ENCODE data around the gene TRPV4. TPM values are rescaled to one million over a fixed set of nuclear protein-coding genes. Genes with fewer than 3 reads are reported as not detected.

The TRPV4 gene
- total and polyA plus RNA-seq, 9 donors = 0.13 to 3.3 (median 0.99) TPM

- DNase-seq = no peak
- H3K9me3 ChIP-seq (replicated peaks; ENCODE audit: control insufficient read depth, low read depth, low read length) = no peaks in the 10 kb centered on the region
- no peak overlapping the region for H3K27ac ChIP-seq (ENCODE audit: low read length)
- no peaks in the 10 kb centered on the region for H3K27me3 ChIP-seq (ENCODE audit: control insufficient read depth, insufficient read depth, low read length)
- H3K4me1 ChIP-seq (ENCODE audit: control insufficient read depth, insufficient read depth, low read length) = no peaks in the 10 kb centered on the region
- WGBS (ENCODE audit: insufficient coverage) = 70% methylated on average over 4 of the region's 10 CpGs
- no peaks in the 10 kb centered on the region for H3K36me3 ChIP-seq (ENCODE audit: control insufficient read depth, insufficient read depth, low read length)
- H3K4me3 ChIP-seq (ENCODE audit: low read length) = no peak overlapping the region
Observed at GRCh38 chr12:109818905-109819500, 14.2 kb downstream of the TRPV4 start.

- no CpG with 5 or more reads among the region's 9 CpGs for WGBS (ENCODE audit: insufficient coverage)
- Histone ChIP-seq H3K4me3 (ENCODE audit: low read length) (no peak overlapping the region), H3K27me3 (ENCODE audit: control insufficient read depth, insufficient read depth, low read length) (no peaks in the 10 kb centered on the region), H3K36me3 (ENCODE audit: control insufficient read depth, insufficient read depth, low read length) (no peaks in the 10 kb centered on the region), H3K9me3 (replicated peaks; ENCODE audit: control insufficient read depth, low read depth, low read length) (no peaks in the 10 kb centered on the region), H3K27ac (ENCODE audit: low read length) (no peak overlapping the region), H3K4me1 (ENCODE audit: control insufficient read depth, insufficient read depth, low read length) (no peaks in the 10 kb centered on the region)
- DNase-seq = no peak
Observed at GRCh38 chr12:109818253-109818652, 14.9 kb downstream of the TRPV4 start.

GRCh38 chr12:109817627-109818231 lies 15.5 kb downstream of the TRPV4 start:
- Histone ChIP-seq H3K36me3 (ENCODE audit: control insufficient read depth, insufficient read depth, low read length) (no peaks in the 10 kb centered on the region), H3K9me3 (replicated peaks; ENCODE audit: control insufficient read depth, low read depth, low read length) (no peaks in the 10 kb centered on the region), H3K4me3 (ENCODE audit: low read length) (no peak overlapping the region), H3K27me3 (ENCODE audit: control insufficient read depth, insufficient read depth, low read length) (no peaks in the 10 kb centered on the region), H3K4me1 (ENCODE audit: control insufficient read depth, insufficient read depth, low read length) (no peaks in the 10 kb centered on the region), H3K27ac (ENCODE audit: low read length) (no peak overlapping the region)
- DNase-seq = no peak
- whole genome bisulfite sequencing (ENCODE audit: insufficient coverage) = 89% methylated on average over 5 of the region's 8 CpGs

GRCh38 chr12:109816870-109817269 lies 16.3 kb downstream of the TRPV4 start:
- no peak for DNase-seq
- Histone ChIP-seq H3K27me3 (ENCODE audit: control insufficient read depth, insufficient read depth, low read length) (no peaks in the 10 kb centered on the region), H3K4me3 (ENCODE audit: low read length) (no peak overlapping the region), H3K4me1 (ENCODE audit: control insufficient read depth, insufficient read depth, low read length) (no peaks in the 10 kb centered on the region), H3K9me3 (replicated peaks; ENCODE audit: control insufficient read depth, low read depth, low read length) (no peaks in the 10 kb centered on the region), H3K36me3 (ENCODE audit: control insufficient read depth, insufficient read depth, low read length) (no peaks in the 10 kb centered on the region), H3K27ac (ENCODE audit: low read length) (no peak overlapping the region)
- WGBS (ENCODE audit: insufficient coverage) = 80% methylated on average over 4 of the region's 7 CpGs

GRCh38 chr12:109815757-109816617 lies 17.2 kb downstream of the TRPV4 start:
- H3K4me1 ChIP-seq (ENCODE audit: control insufficient read depth, insufficient read depth, low read length) = no peaks in the 10 kb centered on the region
- H3K9me3 ChIP-seq (replicated peaks; ENCODE audit: control insufficient read depth, low read depth, low read length) = no peaks in the 10 kb centered on the region
- no peaks in the 10 kb centered on the region for H3K36me3 ChIP-seq (ENCODE audit: control insufficient read depth, insufficient read depth, low read length)
- no peak overlapping the region for H3K4me3 ChIP-seq (ENCODE audit: low read length)
- no peak for DNase-seq
- 71% methylated on average over 4 of the region's 10 CpGs for WGBS (ENCODE audit: insufficient coverage)
- no peaks in the 10 kb centered on the region for H3K27me3 ChIP-seq (ENCODE audit: control insufficient read depth, insufficient read depth, low read length)
- H3K27ac ChIP-seq (ENCODE audit: low read length) = no peak overlapping the region

GRCh38 chr12:109815225-109815624 lies 18.0 kb downstream of the TRPV4 start:
- Histone ChIP-seq H3K36me3 (ENCODE audit: control insufficient read depth, insufficient read depth, low read length) (no peaks in the 10 kb centered on the region), H3K4me1 (ENCODE audit: control insufficient read depth, insufficient read depth, low read length) (no peaks in the 10 kb centered on the region), H3K4me3 (ENCODE audit: low read length) (no peak overlapping the region), H3K9me3 (replicated peaks; ENCODE audit: control insufficient read depth, low read depth, low read length) (no peaks in the 10 kb centered on the region), H3K27ac (ENCODE audit: low read length) (no peak overlapping the region), H3K27me3 (ENCODE audit: control insufficient read depth, insufficient read depth, low read length) (no peaks in the 10 kb centered on the region)
- no peak for DNase-seq
- 100% methylated on average over 4 of the region's 4 CpGs for whole genome bisulfite sequencing (ENCODE audit: insufficient coverage)

- DNase-seq = no peak
- Histone ChIP-seq H3K4me3 (ENCODE audit: low read length) (no peak overlapping the region), H3K27me3 (ENCODE audit: control insufficient read depth, insufficient read depth, low read length) (no peaks in the 10 kb centered on the region), H3K27ac (ENCODE audit: low read length) (no peak overlapping the region), H3K4me1 (ENCODE audit: control insufficient read depth, insufficient read depth, low read length) (no peaks in the 10 kb centered on the region), H3K9me3 (replicated peaks; ENCODE audit: control insufficient read depth, low read depth, low read length) (no peaks in the 10 kb centered on the region), H3K36me3 (ENCODE audit: control insufficient read depth, insufficient read depth, low read length) (no peaks in the 10 kb centered on the region)
- 73% methylated on average over 19 of the region's 20 CpGs for WGBS (ENCODE audit: insufficient coverage)
Observed at GRCh38 chr12:109814600-109815150, 18.5 kb downstream of the TRPV4 start.

- DNase-seq = no peak
- WGBS (ENCODE audit: insufficient coverage) = 98% methylated on average over 4 of the region's 6 CpGs
- H3K4me1 ChIP-seq (ENCODE audit: control insufficient read depth, insufficient read depth, low read length) = no peaks in the 10 kb centered on the region
- no peak overlapping the region for H3K4me3 ChIP-seq (ENCODE audit: low read length)
- H3K36me3 ChIP-seq (ENCODE audit: control insufficient read depth, insufficient read depth, low read length) = no peaks in the 10 kb centered on the region
- no peaks in the 10 kb centered on the region for H3K27me3 ChIP-seq (ENCODE audit: control insufficient read depth, insufficient read depth, low read length)
- H3K9me3 ChIP-seq (replicated peaks; ENCODE audit: control insufficient read depth, low read depth, low read length) = no peaks in the 10 kb centered on the region
- H3K27ac ChIP-seq (ENCODE audit: low read length) = no peak overlapping the region
Observed at GRCh38 chr12:109813810-109814416, 19.3 kb downstream of the TRPV4 start.

- no peak overlapping the region for H3K27ac ChIP-seq (ENCODE audit: low read length)
Observed at GRCh38 chr12:109811624-109811995, 21.6 kb downstream of the TRPV4 start.

More at GRCh38 chr12:109811624-109811995, 21.6 kb downstream of the TRPV4 start:
- no peaks in the 10 kb centered on the region for H3K9me3 ChIP-seq (replicated peaks; ENCODE audit: control insufficient read depth, low read depth, low read length)
- H3K4me1 ChIP-seq (ENCODE audit: control insufficient read depth, insufficient read depth, low read length) = no peaks in the 10 kb centered on the region
- no peaks in the 10 kb centered on the region for H3K27me3 ChIP-seq (ENCODE audit: control insufficient read depth, insufficient read depth, low read length)
- no peaks in the 10 kb centered on the region for H3K36me3 ChIP-seq (ENCODE audit: control insufficient read depth, insufficient read depth, low read length)
- WGBS (ENCODE audit: insufficient coverage) = 25% methylated on average over 1 of the region's 5 CpGs
- H3K4me3 ChIP-seq (ENCODE audit: low read length) = no peak overlapping the region
- DNase-seq = no peak
